Measurements from ENCODE around the gene STK4. TPM values are rescaled to one million over a fixed set of nuclear protein-coding genes. Genes with fewer than 3 reads are reported as not detected.

STK4 gene
- total and polyA plus RNA-seq, 2 donors (not counting 3 experiments of a cell fraction or from before 2014, with no cell fraction given), result 9.1 to 29.6 TPM

GRCh38 chr20:45110301-45110700, 144.0 kb downstream of the STK4 start:
- Histone ChIP-seq H3K36me3 (ENCODE audit: control insufficient read depth in 2 of 2, extremely low read depth in 1 of 2, insufficient read depth in 2 of 2, low read length in 2 of 2) (no peaks in the 10 kb centered on the region), H3K9ac (replicated peaks; ENCODE audit: extremely low read depth, insufficient read depth, low read length) (no peak overlapping the region), H3K27ac (ENCODE audit: insufficient read depth, low read depth, low read length) (no peak overlapping the region), H3K9me3 (replicated peaks; ENCODE audit: control insufficient read depth, insufficient read depth, low read length) (no peaks in the 10 kb centered on the region), H3K4me1 (ENCODE audit: control insufficient read depth, extremely low read depth, insufficient read depth, low read length) (no peaks in the 10 kb centered on the region), H4K20me1 (replicated peaks; ENCODE audit: control insufficient read depth, extremely low read depth, insufficient read depth, low read length) (no peaks in the 10 kb centered on the region), H3K9me1 (replicated peaks; ENCODE audit: control insufficient read depth, extremely low read depth, insufficient read depth, low read length) (no peaks in the 10 kb centered on the region), H3K27me3 (ENCODE audit: control insufficient read depth in 2 of 2, insufficient read depth in 2 of 2, low read length in 2 of 2) (peaks cover 0 to 4% of the 10 kb centered on the region in 2 experiments), H3K79me2 (ENCODE audit: control insufficient read depth, insufficient read depth, low read length) (no peaks in the 10 kb centered on the region), H2AFZ (ENCODE audit: low read depth, low read length) (no peak overlapping the region), H3K4me2 (ENCODE audit: insufficient read depth, low read length) (no peak overlapping the region), H3K4me3 (replicated peaks in 1 of 3; ENCODE audit: insufficient read depth in 1 of 3, low read depth in 1 of 3, low read length in 3 of 3) (no peak overlapping the region)
- ChIA-PET CTCF (interaction anchor here (0.6 to 9.5 kb wide), 7 partner anchors 10 to 184 kb away, joined by 3 to 278 read pairs (median 13); partner anchors contain the start of gene KCNS1), POLR2A (no interaction called here)
- BruUV-seq (replicated peaks), result no TSS peak
- FAIRE-seq (no peak), DNase-seq (ENCODE audit: low read depth, low spot score) (no peak)
- dilution Hi-C loops (cut with MboI; ENCODE audit: extremely low pct_ligation_motif_present, low sequenced_read_pairs), result no loop called here
- TF ChIP-seq FOS (IDR thresholded peaks at IDR 0.05; ENCODE audit: borderline replicate concordance, insufficient read depth, low read length), result no peak
- no peak for TF ChIP-seq GATA2 (IDR thresholded peaks at IDR 0.05; ENCODE audit: insufficient read depth, insufficient read length, low read depth, low read length)
- intact Hi-C loops (cut with micrococcal nuclease), result loop anchor here (5.0 kb wide), 2 partner anchors 182 to 198 kb away; partner anchors contain the start of gene PABPC1L

- intact Hi-C loops (cut with micrococcal nuclease), result loop anchor here (5.0 kb wide), 2 partner anchors 181 to 199 kb away; partner anchors contain the start of gene PABPC1L
- no peak overlapping the region for H3K27ac ChIP-seq (ENCODE audit: insufficient read depth, low read depth, low read length)
Measured at GRCh38 chr20:45111285-45111684, 145.0 kb downstream of the STK4 start.

More at GRCh38 chr20:45111285-45111684, 145.0 kb downstream of the STK4 start:
- no TSS peak for BruUV-seq (replicated peaks)
- H3K9ac ChIP-seq (replicated peaks; ENCODE audit: extremely low read depth, insufficient read depth, low read length), result no peak overlapping the region
- dilution Hi-C loops (cut with MboI; ENCODE audit: extremely low pct_ligation_motif_present, low sequenced_read_pairs), result no loop called here
- no peaks in the 10 kb centered on the region for H3K36me3 ChIP-seq (ENCODE audit: control insufficient read depth in 2 of 2, extremely low read depth in 1 of 2, insufficient read depth in 2 of 2, low read length in 2 of 2)
- no peak overlapping the region for H3K4me2 ChIP-seq (ENCODE audit: insufficient read depth, low read length)
- no peaks in the 10 kb centered on the region for H3K79me2 ChIP-seq (ENCODE audit: control insufficient read depth, insufficient read depth, low read length)
- H3K4me3 ChIP-seq (replicated peaks in 1 of 3; ENCODE audit: insufficient read depth in 1 of 3, low read depth in 1 of 3, low read length in 3 of 3), result no peak overlapping the region
- DNase-seq (ENCODE audit: low read depth, low spot score) (no peak), FAIRE-seq (no peak)
- CTCF ChIA-PET, result interaction anchor here (0.6 to 9.5 kb wide), 31 partner anchors 8 to 997 kb away, joined by 3 to 278 read pairs (median 5); partner anchors contain the start of genes KCNS1 and WFDC12
- H3K4me1 ChIP-seq (ENCODE audit: control insufficient read depth, extremely low read depth, insufficient read depth, low read length), result no peaks in the 10 kb centered on the region
- peaks cover 0 to 4% of the 10 kb centered on the region in 2 experiments for H3K27me3 ChIP-seq (ENCODE audit: control insufficient read depth in 2 of 2, insufficient read depth in 2 of 2, low read length in 2 of 2)
- TF ChIP-seq FOS (IDR thresholded peaks at IDR 0.05; ENCODE audit: borderline replicate concordance, insufficient read depth, low read length) (no peak), MYC (IDR thresholded peaks at IDR 0.05; ENCODE audit: low read depth, low read length) (no peak), EZH2 (IDR thresholded peaks at IDR 0.05; ENCODE audit: borderline replicate concordance, low read depth, low read length, severe bottlenecking) (no peak), JUN (IDR thresholded peaks at IDR 0.05; ENCODE audit: borderline replicate concordance, insufficient read depth, insufficient read length, low read depth) (no peak)
- TF ChIP-seq, protein P1, sequence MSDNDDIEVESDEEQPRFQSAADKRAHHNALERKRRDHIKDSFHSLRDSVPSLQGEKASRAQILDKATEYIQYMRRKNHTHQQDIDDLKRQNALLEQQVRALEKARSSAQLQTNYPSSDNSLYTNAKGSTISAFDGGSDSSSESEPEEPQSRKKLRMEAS (IDR thresholded peaks at IDR 0.05; ENCODE audit: insufficient read depth, insufficient read length), result no peak
- H3K9me1 ChIP-seq (replicated peaks; ENCODE audit: control insufficient read depth, extremely low read depth, insufficient read depth, low read length), result no peaks in the 10 kb centered on the region
- POLR2A ChIA-PET, result no interaction called here
- no peaks in the 10 kb centered on the region for H4K20me1 ChIP-seq (replicated peaks; ENCODE audit: control insufficient read depth, extremely low read depth, insufficient read depth, low read length)
- H2AFZ ChIP-seq (ENCODE audit: low read depth, low read length), result no peak overlapping the region
- H3K9me3 ChIP-seq (replicated peaks; ENCODE audit: control insufficient read depth, insufficient read depth, low read length), result no peaks in the 10 kb centered on the region

Data from endothelial cell of umbilical vein (primary cell).